Fibroblast of skin of left biceps (primary cell): Measurements from ENCODE around the gene SLC25A23.
"Not testable (repeated sequence)": the region's sequence is repeated elsewhere in the genome, so short reads cannot be mapped to it uniquely, and the experiment has no call there.

Experiments
- DNase-seq, 2 experiments: peaks; one replicate each; pipeline ENCODE4 v3.0.0-alpha.2; 2013; ENCODE audit warnings: low read depth in 2 of 2

Gene SLC25A23

GRCh38 chr19:6402058-6402457 lies 57.5 kb downstream of the SLC25A23 start:
- no peak for DNase-seq

GRCh38 chr19:6400062-6400944 lies 59.3 kb downstream of the SLC25A23 start:
- not testable (repeated sequence) for DNase-seq

DNA sequence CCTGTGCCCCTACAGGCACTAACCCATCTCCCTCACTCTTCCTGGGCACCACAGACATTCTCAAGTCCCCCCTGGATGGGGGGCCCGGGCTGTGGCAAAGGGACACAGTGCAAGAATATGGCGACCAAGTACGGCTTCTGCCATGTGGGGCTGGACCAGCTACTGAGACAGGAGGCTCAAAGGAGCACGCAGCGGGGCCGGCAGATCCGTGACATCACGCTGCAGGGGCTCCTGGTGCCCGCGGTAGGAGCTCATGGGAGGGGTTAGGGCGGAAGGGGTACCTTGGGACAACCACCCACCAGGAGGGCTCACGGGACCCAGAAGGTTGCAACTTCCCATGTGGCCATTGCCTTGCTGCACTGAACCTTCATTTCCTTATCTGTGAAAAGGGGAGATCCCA lies 63.3 kb downstream of the SLC25A23 start:
- DNase-seq, result no peak

GRCh38 chr19:6394831-6395230 lies 64.8 kb downstream of the SLC25A23 start:
- DNase-seq, result no peak

- no peak for DNase-seq
These were observed 65.6 kb downstream of the SLC25A23 start for GRCh38 chr19:6393983-6394412.

GRCh38 chr19:6393074-6393982 lies 66.3 kb downstream of the SLC25A23 start, which contains the start of gene GTF2F1:
Gene GTF2F1, minus strand, starts transcription at chr19:6393164. Its CDS starts 169 bp downstream, at chr19:6392995.
- DNase-seq, result peak; percentile 92 to 93

- no peak for DNase-seq
These were observed 67.1 kb downstream of the SLC25A23 start for GRCh38 chr19:6392221-6393073.
